ENCODE measurements around the gene SYCP2L. TPM values are rescaled to one million over a fixed set of nuclear protein-coding genes. Genes with fewer than 3 reads are reported as not detected.

Gene SYCP2L
- total and polyA plus RNA-seq, 2 donors (not counting 3 experiments of a cell fraction or from before 2014, with no cell fraction given): not detected

DNA sequence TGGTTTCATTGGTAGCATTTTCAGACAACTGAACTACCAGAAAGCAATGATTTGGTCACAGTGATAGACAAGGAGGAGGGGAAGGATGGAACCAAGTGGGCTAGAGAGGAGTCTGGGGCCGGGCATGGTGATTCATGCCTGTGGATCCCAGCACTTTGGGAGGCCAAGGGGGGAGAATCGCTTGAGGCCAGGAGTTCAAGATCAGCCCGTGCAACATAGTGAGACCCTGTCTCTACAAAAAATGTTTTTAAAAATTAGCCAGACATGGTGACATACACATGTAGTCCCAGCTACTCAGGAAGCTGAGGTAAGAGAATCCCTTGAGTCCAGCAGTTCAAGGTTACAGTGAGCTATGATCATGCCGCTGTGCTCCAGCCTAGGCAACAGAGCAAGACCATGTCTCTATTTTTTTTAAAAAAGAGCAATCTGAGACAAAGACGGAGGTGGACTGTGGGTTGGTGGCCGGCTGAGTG is 70.6 kb downstream of the SYCP2L start:
- Histone ChIP-seq H3K79me2 (ENCODE audit: control insufficient read depth, insufficient read depth, low read length) (no peaks in the 10 kb centered on the region), H3K4me1 (ENCODE audit: control insufficient read depth, extremely low read depth, insufficient read depth, low read length) (no peaks in the 10 kb centered on the region), H3K9me1 (replicated peaks; ENCODE audit: control insufficient read depth, extremely low read depth, insufficient read depth, low read length) (no peaks in the 10 kb centered on the region), H3K9ac (replicated peaks; ENCODE audit: extremely low read depth, insufficient read depth, low read length) (no peak overlapping the region), H4K20me1 (replicated peaks; ENCODE audit: control insufficient read depth, extremely low read depth, insufficient read depth, low read length) (no peaks in the 10 kb centered on the region), H3K36me3 (ENCODE audit: control insufficient read depth in 2 of 2, extremely low read depth in 1 of 2, insufficient read depth in 2 of 2, low read length in 2 of 2) (no peaks in the 10 kb centered on the region), H3K27ac (ENCODE audit: insufficient read depth, low read depth, low read length) (no peak overlapping the region), H3K4me2 (ENCODE audit: insufficient read depth, low read length) (no peak overlapping the region), H3K4me3 (replicated peaks in 1 of 3; ENCODE audit: insufficient read depth in 1 of 3, low read depth in 1 of 3, low read length in 3 of 3) (no peak overlapping the region), H2AFZ (ENCODE audit: low read depth, low read length) (no peak overlapping the region), H3K27me3 (ENCODE audit: control insufficient read depth in 2 of 2, insufficient read depth in 2 of 2, low read length in 2 of 2) (no peaks in the 10 kb centered on the region), H3K9me3 (replicated peaks; ENCODE audit: control insufficient read depth, insufficient read depth, low read length) (no peaks in the 10 kb centered on the region)
- ChIA-PET CTCF (interaction anchor here (0.6 to 1.2 kb wide), 2 partner anchors 111 to 471 kb away, joined by 3 to 8 read pairs; no protein-coding TSS in a partner anchor), POLR2A (no interaction called here)
- no TSS peak for BruUV-seq (replicated peaks)
- intact Hi-C loops (cut with micrococcal nuclease) (no loop called here), dilution Hi-C loops (cut with MboI; ENCODE audit: extremely low pct_ligation_motif_present, low sequenced_read_pairs) (no loop called here)
- FAIRE-seq: no peak
- no peak for TF ChIP-seq POLR2AphosphoS5 (IDR thresholded peaks at IDR 0.05; ENCODE audit: insufficient read depth, low read depth, low read length)
- TF ChIP-seq, protein P1, sequence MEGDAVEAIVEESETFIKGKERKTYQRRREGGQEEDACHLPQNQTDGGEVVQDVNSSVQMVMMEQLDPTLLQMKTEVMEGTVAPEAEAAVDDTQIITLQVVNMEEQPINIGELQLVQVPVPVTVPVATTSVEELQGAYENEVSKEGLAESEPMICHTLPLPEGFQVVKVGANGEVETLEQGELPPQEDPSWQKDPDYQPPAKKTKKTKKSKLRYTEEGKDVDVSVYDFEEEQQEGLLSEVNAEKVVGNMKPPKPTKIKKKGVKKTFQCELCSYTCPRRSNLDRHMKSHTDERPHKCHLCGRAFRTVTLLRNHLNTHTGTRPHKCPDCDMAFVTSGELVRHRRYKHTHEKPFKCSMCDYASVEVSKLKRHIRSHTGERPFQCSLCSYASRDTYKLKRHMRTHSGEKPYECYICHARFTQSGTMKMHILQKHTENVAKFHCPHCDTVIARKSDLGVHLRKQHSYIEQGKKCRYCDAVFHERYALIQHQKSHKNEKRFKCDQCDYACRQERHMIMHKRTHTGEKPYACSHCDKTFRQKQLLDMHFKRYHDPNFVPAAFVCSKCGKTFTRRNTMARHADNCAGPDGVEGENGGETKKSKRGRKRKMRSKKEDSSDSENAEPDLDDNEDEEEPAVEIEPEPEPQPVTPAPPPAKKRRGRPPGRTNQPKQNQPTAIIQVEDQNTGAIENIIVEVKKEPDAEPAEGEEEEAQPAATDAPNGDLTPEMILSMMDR (IDR thresholded peaks at IDR 0.05; ENCODE audit: extremely low read depth in 1 of 2, insufficient read depth in 1 of 2, low read depth in 1 of 2, low read length in 2 of 2): no peak
- DNase-seq (ENCODE audit: low read depth, low spot score): no peak

DNA sequence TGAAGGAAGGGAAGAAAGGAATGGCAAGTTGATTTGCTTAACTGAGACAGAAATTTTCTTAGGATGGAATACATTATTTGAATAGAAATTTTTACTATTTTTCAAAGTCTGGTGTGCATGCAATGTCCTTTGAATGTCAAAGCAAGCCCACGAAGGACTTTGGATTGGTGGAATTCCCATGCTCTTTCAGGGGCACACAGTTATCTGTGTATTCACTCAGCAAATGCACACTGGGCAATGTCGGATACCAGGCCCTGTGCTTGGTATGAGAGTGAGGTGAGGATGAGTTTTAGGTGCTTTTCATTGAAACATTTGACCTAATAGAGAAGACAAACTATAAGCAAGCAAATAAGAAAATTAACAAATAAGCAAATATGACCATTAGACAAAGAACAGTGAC is 73.3 kb downstream of the SYCP2L start:
- Histone ChIP-seq H3K4me3 (replicated peaks in 1 of 3; ENCODE audit: insufficient read depth in 1 of 3, low read depth in 1 of 3, low read length in 3 of 3) (no peak overlapping the region), H3K27ac (ENCODE audit: insufficient read depth, low read depth, low read length) (no peak overlapping the region), H3K36me3 (ENCODE audit: control insufficient read depth in 2 of 2, extremely low read depth in 1 of 2, insufficient read depth in 2 of 2, low read length in 2 of 2) (no peaks in the 10 kb centered on the region), H3K4me2 (ENCODE audit: insufficient read depth, low read length) (no peak overlapping the region), H2AFZ (ENCODE audit: low read depth, low read length) (no peak overlapping the region), H3K4me1 (ENCODE audit: control insufficient read depth, extremely low read depth, insufficient read depth, low read length) (no peaks in the 10 kb centered on the region), H3K9ac (replicated peaks; ENCODE audit: extremely low read depth, insufficient read depth, low read length) (no peak overlapping the region), H3K79me2 (ENCODE audit: control insufficient read depth, insufficient read depth, low read length) (no peaks in the 10 kb centered on the region), H3K27me3 (ENCODE audit: control insufficient read depth in 2 of 2, insufficient read depth in 2 of 2, low read length in 2 of 2) (peaks cover 0 to 4% of the 10 kb centered on the region in 2 experiments), H4K20me1 (replicated peaks; ENCODE audit: control insufficient read depth, extremely low read depth, insufficient read depth, low read length) (no peaks in the 10 kb centered on the region), H3K9me3 (replicated peaks; ENCODE audit: control insufficient read depth, insufficient read depth, low read length) (no peaks in the 10 kb centered on the region), H3K9me1 (replicated peaks; ENCODE audit: control insufficient read depth, extremely low read depth, insufficient read depth, low read length) (no peaks in the 10 kb centered on the region)
- DNase-seq (ENCODE audit: low read depth, low spot score) (no peak), FAIRE-seq (no peak)
- dilution Hi-C loops (cut with MboI; ENCODE audit: extremely low pct_ligation_motif_present, low sequenced_read_pairs) (no loop called here), intact Hi-C loops (cut with micrococcal nuclease) (loop anchor here (5.0 kb wide), 1 partner anchor 92 kb away; no protein-coding TSS in a partner anchor)
- BruUV-seq (replicated peaks): no TSS peak
- CTCF ChIA-PET: no interaction called here
- POLR2A ChIA-PET: no interaction called here
- TF ChIP-seq EZH2 (IDR thresholded peaks at IDR 0.05; ENCODE audit: borderline replicate concordance, low read depth, low read length, severe bottlenecking) (no peak), FOS (IDR thresholded peaks at IDR 0.05; ENCODE audit: borderline replicate concordance, insufficient read depth, low read length) (no peak), POLR2A (IDR thresholded peaks at IDR 0.05; ENCODE audit: low read depth, low read length) (no peak), GATA2 (IDR thresholded peaks at IDR 0.05; ENCODE audit: insufficient read depth, insufficient read length, low read depth, low read length) (no peak), JUN (IDR thresholded peaks at IDR 0.05; ENCODE audit: borderline replicate concordance, insufficient read depth, insufficient read length, low read depth) (no peak)
- TF ChIP-seq, protein P1 (IDR thresholded peaks at IDR 0.05; ENCODE audit: extremely low read depth in 1 of 2, insufficient read depth in 1 of 2, low read depth in 1 of 2, low read length in 2 of 2): no peak
- TF ChIP-seq, protein P2, sequence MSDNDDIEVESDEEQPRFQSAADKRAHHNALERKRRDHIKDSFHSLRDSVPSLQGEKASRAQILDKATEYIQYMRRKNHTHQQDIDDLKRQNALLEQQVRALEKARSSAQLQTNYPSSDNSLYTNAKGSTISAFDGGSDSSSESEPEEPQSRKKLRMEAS (IDR thresholded peaks at IDR 0.05; ENCODE audit: insufficient read depth, insufficient read length): no peak
